Natural killer cell (primary cell): ENCODE results near the gene MORN5. TPM values are rescaled to one million over a fixed set of nuclear protein-coding genes. Genes with fewer than 3 reads are reported as not detected.

ENCODE experiments used
- ATAC-seq, 3 donors: fragments of 150-1000 bp in 2 of 3; fragments of 200-7000 bp in 1 of 3; cut with Tn5 transposase; 1 replicate in 1 of 3; 2 replicates in 2 of 3; pipeline ENCODE4 v1.10.0; 2021; ENCODE audit warnings: mild to moderate bottlenecking in 2 of 3, moderate library complexity in 2 of 3
- DNase-seq, 2 donors: peaks; one replicate each; pipeline versions ENCODE4 v3.0.0 to v3.0.0-alpha.2; 2013 to 2021; ENCODE audit warnings: mixed read lengths in 1 of 2
- H3K27ac ChIP-seq: one replicate; pipeline ENCODE4 v1.5.1; 2013; ENCODE audit warnings: mild to moderate bottlenecking, low read length
- H3K27me3 ChIP-seq: one replicate; pipeline ENCODE4 v1.6.1; 2013; ENCODE audit warnings: low read length; ENCODE audit not compliant: control insufficient read depth, insufficient read depth
- H3K36me3 ChIP-seq: one replicate; pipeline ENCODE4 v1.6.1; 2013; ENCODE audit warnings: low read length; ENCODE audit not compliant: control insufficient read depth, insufficient read depth
- H3K4me1 ChIP-seq: one replicate; pipeline ENCODE4 v1.6.1; 2013; ENCODE audit warnings: low read length; ENCODE audit not compliant: control insufficient read depth, insufficient read depth
- H3K4me3 ChIP-seq: one replicate; pipeline ENCODE4 v1.5.1; 2013; ENCODE audit warnings: low read length
- H3K9me3 ChIP-seq: one replicate; pipeline ENCODE4 v1.6.1; 2013; ENCODE audit warnings: low read length; ENCODE audit not compliant: control insufficient read depth, insufficient read depth
- H3K27ac Mint-ChIP-seq, 2 donors: one replicate each; pipeline ENCODE4 v1.8.0; 2022; ENCODE audit warnings: mild to moderate bottlenecking in 2 of 2, mixed read lengths in 2 of 2, moderate library complexity in 1 of 2
- H3K27me3 Mint-ChIP-seq, 2 donors: one replicate each; pipeline ENCODE4 v1.8.0; 2022; ENCODE audit warnings: low read depth in 2 of 2, mixed read lengths in 2 of 2
- H3K36me3 Mint-ChIP-seq: one replicate; pipeline ENCODE4 v1.8.0; 2022; ENCODE audit warnings: mixed read lengths
- H3K4me1 Mint-ChIP-seq, 2 donors: one replicate each; pipeline ENCODE4 v1.8.0; 2022; ENCODE audit warnings: mixed read lengths in 2 of 2
- H3K4me3 Mint-ChIP-seq: one replicate; pipeline ENCODE4 v1.8.0; 2022; ENCODE audit warnings: mild to moderate bottlenecking, moderate library complexity, mixed read lengths
- H3K9me3 Mint-ChIP-seq, 2 donors: one replicate each; pipeline ENCODE4 v1.8.0; 2022; ENCODE audit warnings: mixed read lengths in 2 of 2
- WGBS: methylation state at CpG from one replicate; pipeline ENCODE4 v1.1.7; 2013; ENCODE audit warnings: missing lambda C conversion rate; ENCODE audit not compliant: insufficient coverage; 5-methylcytosine and 5-hydroxymethylcytosine counted together
- intact Hi-C: fragments of 100-400 bp; cut with micrococcal nuclease; formaldehyde crosslinking; loops from one replicate; pipeline ENCODE4 v1.14.2; 2022
- total RNA-seq, 4 donors: library from RNA; stranded (reverse); fragments of 120-200 nt in 1 of 4; gene quantifications; one replicate each; pipeline versions ENCODE4 v1.2.3 to v1.2.4, GENCODE V29; 2013 to 2022
- TF ChIP-seq, protein P1 (sequence below): fragments of 200-600 bp; IDR thresholded peaks from one replicate; pipeline ENCODE4 v1.8.0; 2022; ENCODE audit warnings: antibody characterized with exemption

The MORN5 gene
- total RNA-seq, 3 donors from 2014 or later (not counting 1 experiment from before 2014, with no cell fraction given), result not detected

DNA sequence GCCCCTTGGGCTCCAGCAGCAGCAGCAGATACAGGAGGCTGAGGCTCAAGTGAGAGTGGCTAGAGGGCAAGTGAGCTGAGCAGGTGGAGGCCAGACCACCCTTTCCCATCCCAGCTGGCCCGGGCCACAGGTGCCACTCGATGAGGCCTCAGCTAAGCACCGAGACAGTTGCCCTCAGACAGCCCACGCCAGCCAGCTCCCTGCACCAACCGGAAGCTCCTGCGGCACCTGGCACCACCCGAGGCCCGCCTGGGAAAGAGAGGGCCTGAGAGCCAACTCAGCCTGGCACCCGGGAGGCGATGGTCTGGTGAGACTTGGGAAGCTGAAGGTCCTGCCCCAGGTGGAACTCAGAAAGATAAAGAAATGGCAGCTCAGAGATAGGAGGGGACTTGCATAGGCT, 38.3 kb upstream of the MORN5 start:
- no peak overlapping the region for H3K4me3 Mint-ChIP-seq
- no peaks in the 10 kb centered on the region for H3K36me3 Mint-ChIP-seq
- peaks cover 11 to 21% of the 10 kb centered on the region in 2 donors for H3K27me3 Mint-ChIP-seq
- TF ChIP-seq, protein P1, sequence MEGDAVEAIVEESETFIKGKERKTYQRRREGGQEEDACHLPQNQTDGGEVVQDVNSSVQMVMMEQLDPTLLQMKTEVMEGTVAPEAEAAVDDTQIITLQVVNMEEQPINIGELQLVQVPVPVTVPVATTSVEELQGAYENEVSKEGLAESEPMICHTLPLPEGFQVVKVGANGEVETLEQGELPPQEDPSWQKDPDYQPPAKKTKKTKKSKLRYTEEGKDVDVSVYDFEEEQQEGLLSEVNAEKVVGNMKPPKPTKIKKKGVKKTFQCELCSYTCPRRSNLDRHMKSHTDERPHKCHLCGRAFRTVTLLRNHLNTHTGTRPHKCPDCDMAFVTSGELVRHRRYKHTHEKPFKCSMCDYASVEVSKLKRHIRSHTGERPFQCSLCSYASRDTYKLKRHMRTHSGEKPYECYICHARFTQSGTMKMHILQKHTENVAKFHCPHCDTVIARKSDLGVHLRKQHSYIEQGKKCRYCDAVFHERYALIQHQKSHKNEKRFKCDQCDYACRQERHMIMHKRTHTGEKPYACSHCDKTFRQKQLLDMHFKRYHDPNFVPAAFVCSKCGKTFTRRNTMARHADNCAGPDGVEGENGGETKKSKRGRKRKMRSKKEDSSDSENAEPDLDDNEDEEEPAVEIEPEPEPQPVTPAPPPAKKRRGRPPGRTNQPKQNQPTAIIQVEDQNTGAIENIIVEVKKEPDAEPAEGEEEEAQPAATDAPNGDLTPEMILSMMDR, result no peak
- H3K27ac ChIP-seq, result no peak overlapping the region
- DNase-seq, result no peak
- H3K4me1 Mint-ChIP-seq, result peaks cover 12 to 19% of the 10 kb centered on the region in 2 donors
- no peaks in the 10 kb centered on the region for H3K9me3 ChIP-seq
- no peak overlapping the region for H3K4me3 ChIP-seq
- no peak overlapping the region for H3K27ac Mint-ChIP-seq
- peaks cover 12% of the 10 kb centered on the region for H3K4me1 ChIP-seq
- no peaks in the 10 kb centered on the region for H3K9me3 Mint-ChIP-seq
- peaks cover 5% of the 10 kb centered on the region for H3K27me3 ChIP-seq
- no peaks in the 10 kb centered on the region for H3K36me3 ChIP-seq
- ATAC-seq, result no peak
- WGBS, result 89% methylated on average over 10 of the region's 10 CpGs
- intact Hi-C loops, result loop anchor here (10.0 kb wide), 1 partner anchor 143 kb away; the partner anchor contains the start of genes MRRF and RBM18

GRCh38 chr9:122121931-122122330, 37.8 kb upstream of the MORN5 start:
- no peak overlapping the region for H3K27ac ChIP-seq
- peaks cover 14 to 22% of the 10 kb centered on the region in 2 donors for H3K4me1 Mint-ChIP-seq
- WGBS, result 93% methylated on average over 6 of the region's 6 CpGs
- peaks cover 13 to 25% of the 10 kb centered on the region in 2 donors for H3K27me3 Mint-ChIP-seq
- no peak for ATAC-seq
- H3K9me3 Mint-ChIP-seq, result no peaks in the 10 kb centered on the region
- no peaks in the 10 kb centered on the region for H3K36me3 Mint-ChIP-seq
- H3K27me3 ChIP-seq, result peaks cover 7% of the 10 kb centered on the region
- DNase-seq, result no peak
- H3K36me3 ChIP-seq, result no peaks in the 10 kb centered on the region
- H3K9me3 ChIP-seq, result no peaks in the 10 kb centered on the region
- intact Hi-C loops, result loop anchor here (10.0 kb wide), 1 partner anchor 143 kb away; the partner anchor contains the start of genes MRRF and RBM18
- H3K4me1 ChIP-seq, result peaks cover 16% of the 10 kb centered on the region
- H3K4me3 ChIP-seq, result no peak overlapping the region
- TF ChIP-seq, protein P1, result no peak
- no peak overlapping the region for H3K4me3 Mint-ChIP-seq
- no peak overlapping the region for H3K27ac Mint-ChIP-seq

DNA sequence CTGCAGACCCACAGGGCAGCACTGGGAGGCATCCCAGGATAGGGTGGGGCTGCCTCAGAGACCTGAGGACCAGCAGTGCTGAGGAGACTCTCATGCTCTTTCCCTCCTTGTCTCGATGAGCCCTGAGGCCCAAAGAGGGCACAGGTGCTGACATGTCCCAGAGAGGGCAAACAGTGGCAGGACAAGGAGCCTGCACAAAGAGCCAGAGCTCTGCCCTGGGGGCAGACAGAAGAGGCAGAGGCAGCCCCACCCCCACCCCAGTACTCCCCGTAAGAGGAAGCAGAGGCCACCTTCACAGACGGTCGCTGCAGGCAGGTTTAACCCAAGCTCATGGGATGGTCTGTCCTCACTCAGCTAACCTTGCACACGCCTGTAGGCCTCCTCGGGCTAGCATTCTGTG, 37.2 kb upstream of the MORN5 start:
- 42% methylated on average over 5 of the region's 6 CpGs for WGBS
- no peak overlapping the region for H3K4me3 ChIP-seq
- ATAC-seq (no peak), DNase-seq (no peak)
- Mint-ChIP-seq H3K4me1 (peaks cover 14 to 27% of the 10 kb centered on the region in 2 donors), H3K9me3 (no peaks in the 10 kb centered on the region), H3K27ac (no peak overlapping the region), H3K36me3 (no peaks in the 10 kb centered on the region), H3K4me3 (no peak overlapping the region), H3K27me3 (peaks cover 13 to 25% of the 10 kb centered on the region in 2 donors)
- H3K9me3 ChIP-seq, result no peaks in the 10 kb centered on the region
- no peak overlapping the region for H3K27ac ChIP-seq
- intact Hi-C loops, result loop anchor here (10.0 kb wide), 1 partner anchor 142 kb away; the partner anchor contains the start of genes MRRF and RBM18
- peaks cover 7% of the 10 kb centered on the region for H3K27me3 ChIP-seq
- TF ChIP-seq, protein P1, result no peak
- H3K4me1 ChIP-seq, result peaks cover 21% of the 10 kb centered on the region
- no peaks in the 10 kb centered on the region for H3K36me3 ChIP-seq
